Measurements from ENCODE around the gene FZR1. TPM values are rescaled to one million over a fixed set of nuclear protein-coding genes. Genes with fewer than 3 reads are reported as not detected.

Gene FZR1
- total RNA-seq, 4 donors from 2014 or later = 18.6 to 31.8 (median 25.7) TPM

GRCh38 chr19:3459089-3459881 is 46.8 kb upstream of the FZR1 start:
- peak; percentile 83 to 87 for DNase-seq (ENCODE audit: low spot score in 2 of 2)

DNA sequence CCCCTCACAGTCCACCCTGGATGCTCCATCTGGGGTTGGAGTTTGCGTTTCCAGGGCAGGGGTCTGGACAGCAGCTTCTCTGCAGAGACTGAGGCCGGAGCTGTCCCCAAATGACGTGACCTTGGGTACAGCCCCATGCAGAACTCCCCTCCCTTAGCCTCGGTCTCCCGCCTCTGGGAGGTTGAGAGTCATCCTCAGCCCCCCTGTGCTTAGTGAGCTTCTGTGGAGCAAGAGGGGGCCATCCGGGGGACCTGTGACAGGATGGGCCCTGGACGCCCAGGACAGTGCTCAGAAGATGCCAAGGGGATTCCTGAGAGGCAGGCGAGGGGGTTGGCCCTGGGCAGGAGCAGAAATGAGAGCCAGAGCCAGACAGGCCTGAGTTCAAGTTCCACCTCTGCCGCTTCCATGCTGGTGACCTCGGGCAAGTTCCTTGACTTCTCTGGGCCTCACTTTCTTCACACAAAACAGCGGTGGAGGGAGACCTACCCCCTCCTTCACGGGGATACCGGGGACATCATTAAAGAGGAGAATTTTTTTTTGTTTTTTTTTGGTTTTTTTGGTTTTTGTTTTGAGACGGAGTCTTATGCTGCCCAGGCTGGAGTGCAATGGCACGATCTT is 46.0 kb upstream of the FZR1 start:
- Histone ChIP-seq H3K4me3 (no peak overlapping the region), H3K27me3 (no peaks in the 10 kb centered on the region), H3K36me3 (peaks cover 5 to 60% (median 6%) of the 10 kb centered on the region in 3 donors), H3K4me1 (peaks cover 5 to 69% (median 29%) of the 10 kb centered on the region in 4 donors), H3K9me3 (no peaks in the 10 kb centered on the region), H3K27ac (peak overlapping the region; percentile 66 to 92 (median 79))
- DNase-seq (ENCODE audit: low spot score in 2 of 2) = no peak
- WGBS, 2 donors = 57 to 63% methylated on average over 12 to 15 of the region's 15 CpGs
- TF ChIP-seq POLR2A (IDR thresholded peaks at IDR 0.05) (no peak), CTCF (IDR thresholded peaks at IDR 0.05) (no peak), EP300 (IDR thresholded peaks at IDR 0.05) (no peak)

More at GRCh38 chr19:3459089-3459881, 46.8 kb upstream of the FZR1 start:
- 6 to 9% methylated on average over 21 to 26 of the region's 26 CpGs for WGBS, 2 donors
- Histone ChIP-seq H3K4me1 (peaks cover 5 to 63% (median 29%) of the 10 kb centered on the region in 4 donors), H3K36me3 (peaks cover 8 to 62% (median 8%) of the 10 kb centered on the region in 3 donors), H3K4me3 (peak overlapping the region in 1 of 4 donors; percentile 9), H3K9me3 (no peaks in the 10 kb centered on the region), H3K27me3 (no peaks in the 10 kb centered on the region), H3K27ac (peak overlapping the region; percentile 66 to 92 (median 79))
- no peak for TF ChIP-seq CTCF (IDR thresholded peaks at IDR 0.05)
- peak in 1 of 2 donors; percentile 71 for TF ChIP-seq EP300 (IDR thresholded peaks at IDR 0.05)
- TF ChIP-seq POLR2A (IDR thresholded peaks at IDR 0.05) = no peak

- peak overlapping the region in 2 of 4 donors; percentile 28 to 57 for H3K27ac ChIP-seq
- TF ChIP-seq EP300 (IDR thresholded peaks at IDR 0.05) (no peak), CTCF (IDR thresholded peaks at IDR 0.05) (no peak), POLR2A (IDR thresholded peaks at IDR 0.05) (no peak)
- no peak for DNase-seq (ENCODE audit: low spot score in 2 of 2)
These were observed 43.0 kb upstream of the FZR1 start for GRCh38 chr19:3462991-3463713.

DNA sequence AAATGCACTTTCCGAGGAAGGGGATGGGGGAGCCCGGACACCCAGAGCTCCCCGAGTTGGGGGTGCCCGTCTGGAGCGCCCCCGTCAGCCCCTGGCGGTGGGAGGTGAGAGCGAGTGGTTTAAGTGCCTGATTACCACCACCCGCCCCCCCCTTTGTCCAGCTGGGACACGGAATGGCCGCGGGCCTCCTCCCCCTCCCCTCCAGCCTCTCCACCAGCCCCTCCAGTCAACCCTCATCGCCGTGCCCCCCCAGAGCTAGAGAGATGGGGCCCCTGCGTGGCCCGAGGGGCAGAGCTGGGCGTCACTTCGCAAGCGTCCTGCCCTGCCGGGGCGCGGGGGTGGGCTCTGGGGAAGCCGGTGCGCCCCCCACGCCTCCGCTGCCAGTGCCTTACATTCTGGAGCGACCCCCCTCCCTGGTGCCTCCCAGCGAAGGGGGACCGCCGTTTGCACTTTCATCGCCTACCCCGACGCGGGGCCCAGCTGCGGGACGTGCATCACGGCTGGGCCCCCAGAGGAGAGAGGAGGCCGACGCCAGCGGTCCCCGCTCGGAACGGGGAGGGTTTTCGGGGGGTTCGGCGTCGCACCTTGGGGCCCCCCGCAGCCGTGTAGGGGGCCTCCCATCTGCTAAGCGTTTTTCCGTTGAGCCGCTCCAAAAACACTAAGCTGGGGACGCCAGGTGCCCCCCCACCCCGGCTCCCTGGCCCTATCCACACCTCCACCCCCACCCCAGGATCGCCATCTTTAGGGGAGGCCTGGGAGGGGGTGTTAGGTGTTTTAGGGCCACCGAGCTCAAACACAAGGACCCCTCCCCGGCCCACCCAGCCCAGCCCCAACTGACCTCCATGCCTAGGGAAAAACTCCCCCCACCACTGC is 42.2 kb upstream of the FZR1 start:
- 72 to 76% methylated on average over 32 to 54 of the region's 57 CpGs for WGBS, 2 donors
- DNase-seq (ENCODE audit: low spot score in 2 of 2) = no peak
- H3K9me3 ChIP-seq = peaks cover 0 to 2% (median 0%) of the 10 kb centered on the region in 4 donors

More at GRCh38 chr19:3462991-3463713, 43.0 kb upstream of the FZR1 start:
- no peak overlapping the region for H3K4me3 ChIP-seq
- H3K4me1 ChIP-seq = peaks cover 5 to 65% (median 20%) of the 10 kb centered on the region in 4 donors
- peaks cover 2 to 47% (median 6%) of the 10 kb centered on the region in 3 donors for H3K36me3 ChIP-seq
- peaks cover 0 to 2% (median 0%) of the 10 kb centered on the region in 4 donors for H3K9me3 ChIP-seq
- WGBS, 2 donors = 72 to 74% methylated on average over 36 to 54 of the region's 58 CpGs
- H3K27me3 ChIP-seq = no peaks in the 10 kb centered on the region

More for the DNA sequence above, 42.2 kb upstream of the FZR1 start:
- Histone ChIP-seq H3K27ac (peak overlapping the region in 2 of 4 donors; percentile 28 to 57), H3K36me3 (peaks cover 2 to 47% (median 6%) of the 10 kb centered on the region in 3 donors), H3K4me1 (peaks cover 4 to 63% (median 12%) of the 10 kb centered on the region in 4 donors), H3K4me3 (no peak overlapping the region), H3K27me3 (no peaks in the 10 kb centered on the region)
- TF ChIP-seq CTCF (IDR thresholded peaks at IDR 0.05) (no peak), EP300 (IDR thresholded peaks at IDR 0.05) (no peak), POLR2A (IDR thresholded peaks at IDR 0.05) (no peak)
